Naive thymus-derived CD4-positive, alpha-beta T cell (primary cell): ENCODE measurements around the gene JAK1. TPM values are rescaled to one million over a fixed set of nuclear protein-coding genes. Genes with fewer than 3 reads are reported as not detected.

ENCODE experiments used
- ATAC-seq: fragments of 150-1000 bp; cut with Tn5 transposase; 2 replicates; pipeline ENCODE4 v1.10.0; 2021; ENCODE audit warnings: mild to moderate bottlenecking, moderate library complexity
- CTCF ChIA-PET: fragments of 350-600 bp; sonication (Branson Sonifier 250); formaldehyde crosslinking; loops from one replicate; lab custom pipeline; 2021; ENCODE audit warnings: antibody characterized with exemption; lab: Charles Lee
- POLR2A ChIA-PET: fragments of 350-600 bp; sonication (Branson Sonifier 250); formaldehyde crosslinking; loops from one replicate; lab custom pipeline; 2021; ENCODE audit warnings: antibody characterized with exemption, inconsistent platforms; lab: Charles Lee
- DNase-seq, 9 donors: peaks; one replicate each; pipeline versions ENCODE4 v3.0.0 to v3.0.0-alpha.2; 2020 to 2022; ENCODE audit warnings: mixed read lengths in 1 of 9
- H3K27ac ChIP-seq: one replicate; pipeline ENCODE4 v1.7.0; 2013; ENCODE audit warnings: mild to moderate bottlenecking, low read depth, low read length, moderate library complexity
- H3K27me3 ChIP-seq, 2 donors: one replicate each; pipeline ENCODE4 v1.7.0; 2013; ENCODE audit warnings: low read length in 2 of 2, mild to moderate bottlenecking in 2 of 2, moderate library complexity in 2 of 2; ENCODE audit not compliant: control insufficient read depth in 2 of 2, insufficient read depth in 2 of 2
- H3K36me3 ChIP-seq, 3 experiments: 1 replicate in 2 of 3; 2 replicates in 1 of 3; pipeline ENCODE4 v1.7.0; 2013; ENCODE audit warnings: low read length in 3 of 3, mild to moderate bottlenecking in 3 of 3, moderate library complexity in 1 of 3; ENCODE audit not compliant: insufficient read depth in 3 of 3, control insufficient read depth in 2 of 3
- H3K4me1 ChIP-seq, 2 donors: one replicate each; pipeline ENCODE4 v1.7.0; 2013; ENCODE audit warnings: low read length in 2 of 2, mild to moderate bottlenecking in 2 of 2, moderate library complexity in 1 of 2; ENCODE audit not compliant: control insufficient read depth in 2 of 2, insufficient read depth in 2 of 2
- H3K4me3 ChIP-seq: 2 replicates; pipeline ENCODE4 v1.7.0; 2013; ENCODE audit warnings: mild to moderate bottlenecking, low read length
- H3K9me3 ChIP-seq, 3 experiments: 1 replicate in 2 of 3; 2 replicates in 1 of 3; pipeline ENCODE4 v1.7.0; 2013; ENCODE audit warnings: low read length in 3 of 3; ENCODE audit not compliant: control insufficient read depth in 2 of 3
- H3K27ac Mint-ChIP-seq, 9 donors: one replicate each; pipeline ENCODE4 v1.8.0; 2020 to 2022; ENCODE audit warnings: mixed read lengths in 9 of 9, mild to moderate bottlenecking in 8 of 9, moderate library complexity in 5 of 9, inconsistent platforms in 2 of 9
- H3K27me3 Mint-ChIP-seq, 5 donors: one replicate each; pipeline ENCODE4 v1.8.0; 2021 to 2022; ENCODE audit warnings: mixed read lengths in 5 of 5, mild to moderate bottlenecking in 1 of 5
- H3K36me3 Mint-ChIP-seq, 5 donors: one replicate each; pipeline ENCODE4 v1.8.0; 2020 to 2022; ENCODE audit warnings: mixed read lengths in 5 of 5, mild to moderate bottlenecking in 3 of 5, inconsistent platforms in 1 of 5
- H3K4me1 Mint-ChIP-seq, 7 donors: one replicate each; pipeline ENCODE4 v1.8.0; 2020 to 2022; ENCODE audit warnings: mixed read lengths in 7 of 7, mild to moderate bottlenecking in 3 of 7, inconsistent platforms in 1 of 7
- H3K4me3 Mint-ChIP-seq, 10 donors: one replicate each; pipeline ENCODE4 v1.8.0; 2020 to 2022; ENCODE audit warnings: mild to moderate bottlenecking in 10 of 10, mixed read lengths in 10 of 10, moderate library complexity in 6 of 10, inconsistent platforms in 2 of 10
- H3K9me3 Mint-ChIP-seq, 11 donors: one replicate each; pipeline ENCODE4 v1.8.0; 2020 to 2022; ENCODE audit warnings: mixed read lengths in 11 of 11, mild to moderate bottlenecking in 4 of 11, inconsistent platforms in 1 of 11, moderate library complexity in 1 of 11
- intact Hi-C, 2 donors: fragments of 100-400 bp; cut with micrococcal nuclease; formaldehyde crosslinking; loops; one replicate each; pipeline ENCODE4 v1.15.1; 2023
- polyA plus RNA-seq, 2 donors: library from polyadenylated mRNA; unstranded; fragments of 300-500 nt; fragmentation: Illumina TruSeq; gene quantifications; one replicate each; pipeline ENCODE4 v1.2.3, GENCODE V29; 2021
- total RNA-seq, 6 experiments: library from RNA in 5 of 6; stranded (reverse) in 5 of 6; gene quantifications; 1 replicate in 5 of 6; 2 replicates in 1 of 6; pipeline ENCODE4 v1.2.3 and lab custom pipeline; 2021 to 2026

The JAK1 gene
- total and polyA plus RNA-seq, 7 experiments from 2014 or later, result 197 to 365 (median 265) TPM

DNA sequence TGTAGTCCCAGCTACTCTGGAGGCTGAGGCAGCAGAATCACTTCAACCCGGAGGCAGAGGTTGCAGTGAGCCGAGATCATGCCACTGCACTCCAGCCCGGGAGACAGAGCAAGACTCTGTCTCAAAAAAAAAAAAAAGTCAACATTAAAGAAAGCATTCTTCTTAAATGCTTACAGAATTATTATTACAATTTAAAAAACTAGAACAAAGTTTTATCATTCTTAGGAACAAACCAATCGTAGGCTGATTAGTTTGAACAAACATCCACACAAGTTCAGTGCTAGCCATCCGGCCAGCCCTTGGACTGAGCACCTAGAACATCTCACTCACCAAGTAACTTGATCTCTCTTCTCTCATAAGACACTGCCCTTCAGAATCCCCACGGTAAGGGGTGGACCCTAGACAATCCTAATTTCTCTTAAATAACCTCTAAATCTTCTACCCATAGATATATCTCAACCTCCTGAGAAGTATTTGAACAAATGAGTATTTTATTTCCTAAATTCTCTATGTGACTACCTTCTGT lies 16.0 kb downstream of the JAK1 start:
- DNase-seq (no peak), ATAC-seq (no peak)
- ChIA-PET POLR2A (interaction anchor here (0.6 to 1.2 kb wide), 3 partner anchors 16 to 52 kb away, joined by 3 to 5 read pairs (median 3); partner anchors contain the start of gene JAK1), CTCF (no interaction called here)
- no peak overlapping the region for H3K27ac ChIP-seq
- H3K27me3 ChIP-seq, result no peaks in the 10 kb centered on the region
- H3K4me3 ChIP-seq, result no peak overlapping the region
- no peaks in the 10 kb centered on the region for H3K9me3 ChIP-seq
- Mint-ChIP-seq H3K27ac (peak overlapping the region in 7 of 9 donors; percentile 15 to 60 (median 39)), H3K36me3 (peaks cover 0 to 6% (median 5%) of the 10 kb centered on the region in 5 donors), H3K27me3 (no peaks in the 10 kb centered on the region), H3K4me1 (peaks cover 58 to 75% (median 61%) of the 10 kb centered on the region in 7 donors), H3K4me3 (peak overlapping the region in 9 of 10 donors; percentile 22 to 74 (median 48)), H3K9me3 (no peaks in the 10 kb centered on the region)
- no peaks in the 10 kb centered on the region for H3K36me3 ChIP-seq
- peaks cover 59% of the 10 kb centered on the region in 2 donors for H3K4me1 ChIP-seq
- intact Hi-C loops, result loop anchor here in 1 of 2 donors (2.0 kb wide), 1 partner anchor 14 kb away; no protein-coding TSS in a partner anchor

DNA sequence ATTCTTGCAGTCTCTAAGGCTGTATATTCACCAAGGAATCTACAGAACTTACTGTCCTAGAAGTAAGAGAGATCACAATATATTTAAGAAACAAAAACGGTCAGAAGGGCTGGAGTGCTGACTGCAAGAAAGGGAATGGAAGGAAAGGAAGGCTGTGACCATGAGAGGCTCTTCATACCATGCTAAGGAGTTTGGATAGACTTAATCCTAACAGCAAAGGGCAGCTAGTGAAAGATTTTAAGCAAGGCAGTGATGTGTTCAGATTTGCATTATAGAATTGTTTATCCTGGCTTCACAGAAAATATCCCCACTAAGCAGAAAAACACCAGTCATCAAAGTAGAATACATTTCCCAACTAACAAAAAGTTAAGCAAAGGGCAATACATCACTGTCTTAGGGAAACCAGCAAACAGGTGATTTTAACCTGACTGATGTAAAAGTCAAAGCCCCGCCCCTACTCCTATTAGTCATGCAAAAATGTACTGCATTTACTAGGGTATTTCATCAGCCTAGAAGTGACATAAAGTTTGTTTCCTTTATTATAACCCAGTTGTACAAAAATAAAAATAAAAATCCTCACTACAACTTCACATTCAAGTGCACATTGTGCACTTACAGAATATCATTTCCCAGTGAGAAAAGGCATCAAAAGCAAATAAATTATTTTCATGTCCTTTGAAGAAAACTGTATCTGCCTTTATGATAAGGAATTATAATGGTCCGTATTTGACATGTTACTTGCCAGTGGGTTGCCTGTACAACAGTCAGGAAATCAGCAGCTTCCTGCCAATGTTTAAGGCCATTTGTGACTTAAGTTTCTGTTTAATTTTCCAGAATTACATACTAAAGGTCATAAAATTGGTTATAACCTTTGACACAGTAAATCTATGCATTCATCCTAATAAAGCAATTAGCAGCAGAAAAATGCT lies 17.2 kb downstream of the JAK1 start:
- no peaks in the 10 kb centered on the region for H3K36me3 ChIP-seq
- peaks cover 56 to 58% of the 10 kb centered on the region in 2 donors for H3K4me1 ChIP-seq
- ATAC-seq (peak; percentile 72), DNase-seq (peak in 1 of 9 donors; percentile 42)
- H3K4me1 Mint-ChIP-seq, result peaks cover 62 to 86% (median 72%) of the 10 kb centered on the region in 7 donors
- no peak overlapping the region for H3K27ac ChIP-seq
- peaks cover 0 to 2% (median 0%) of the 10 kb centered on the region in 11 donors for H3K9me3 Mint-ChIP-seq
- H3K27ac Mint-ChIP-seq, result peak overlapping the region in 7 of 9 donors; percentile 2 to 81 (median 19)
- H3K4me3 ChIP-seq, result no peak overlapping the region
- no peaks in the 10 kb centered on the region for H3K27me3 Mint-ChIP-seq
- H3K36me3 Mint-ChIP-seq, result peaks cover 0 to 14% (median 9%) of the 10 kb centered on the region in 5 donors
- no peaks in the 10 kb centered on the region for H3K9me3 ChIP-seq
- intact Hi-C loops, result loop anchor here in 1 of 2 donors (2.0 to 5.0 kb wide), 2 partner anchors 14 to 42 kb away; no protein-coding TSS in a partner anchor
- no peaks in the 10 kb centered on the region for H3K27me3 ChIP-seq
- ChIA-PET POLR2A (interaction anchor here (0.6 to 1.2 kb wide), 3 partner anchors 18 to 51 kb away, joined by 3 to 5 read pairs (median 3); partner anchors contain the start of gene JAK1), CTCF (no interaction called here)
- peak overlapping the region; percentile 2 to 69 (median 26) for H3K4me3 Mint-ChIP-seq

DNA sequence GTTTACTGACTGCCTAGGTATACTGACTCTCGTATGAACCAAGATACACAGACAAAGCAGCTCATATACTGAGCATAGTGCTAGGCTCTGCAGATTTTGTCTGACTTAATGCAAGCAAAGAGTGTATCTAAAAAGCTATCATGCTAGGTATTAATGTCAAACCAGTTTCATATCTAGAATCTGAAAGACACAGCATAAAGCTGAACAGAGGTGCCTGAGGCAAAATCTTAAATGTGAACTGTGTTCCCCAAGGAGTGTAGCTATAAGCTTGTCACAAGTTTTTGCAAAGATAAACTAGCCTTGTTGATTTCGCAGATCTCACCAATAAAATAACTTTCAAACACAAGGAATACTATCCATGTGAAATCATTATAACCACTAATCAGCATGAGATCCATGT lies 18.1 kb downstream of the JAK1 start:
- no peak overlapping the region for H3K4me3 ChIP-seq
- Mint-ChIP-seq H3K9me3 (peaks cover 0 to 2% (median 0%) of the 10 kb centered on the region in 11 donors), H3K27ac (peak overlapping the region in 2 of 9 donors; percentile 3 to 54), H3K27me3 (no peaks in the 10 kb centered on the region), H3K36me3 (peaks cover 0 to 14% (median 9%) of the 10 kb centered on the region in 5 donors), H3K4me1 (peaks cover 57 to 88% (median 78%) of the 10 kb centered on the region in 7 donors), H3K4me3 (peak overlapping the region in 7 of 10 donors; percentile 3 to 69 (median 28))
- no peaks in the 10 kb centered on the region for H3K36me3 ChIP-seq
- no peaks in the 10 kb centered on the region for H3K27me3 ChIP-seq
- H3K4me1 ChIP-seq, result peaks cover 51 to 52% of the 10 kb centered on the region in 2 donors
- DNase-seq (no peak), ATAC-seq (no peak)
- no peaks in the 10 kb centered on the region for H3K9me3 ChIP-seq
- intact Hi-C loops, result loop anchor here in 1 of 2 donors (2.0 to 5.0 kb wide), 2 partner anchors 15 to 41 kb away; no protein-coding TSS in a partner anchor
- POLR2A ChIA-PET, result no interaction called here
- no peak overlapping the region for H3K27ac ChIP-seq
- CTCF ChIA-PET, result no interaction called here

DNA sequence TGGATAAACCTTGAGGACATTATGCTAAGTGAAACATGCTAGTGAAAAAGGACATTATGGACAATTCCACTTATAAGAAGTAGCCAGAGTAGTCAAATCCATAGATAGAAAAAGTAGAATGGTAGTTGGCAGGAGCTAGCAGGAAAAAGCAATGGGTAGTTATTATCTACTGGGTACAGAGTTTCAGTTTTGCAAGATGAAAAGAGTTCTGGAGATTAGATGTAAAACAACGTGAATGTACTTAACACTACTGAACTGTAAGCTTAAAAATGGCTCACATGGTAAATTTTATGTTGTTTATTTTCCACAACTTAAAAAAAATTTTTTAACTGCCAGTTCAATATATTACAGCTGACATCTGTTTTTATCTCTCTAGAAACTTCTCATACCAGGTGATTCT lies 19.4 kb downstream of the JAK1 start:
- Histone ChIP-seq H3K4me3 (no peak overlapping the region), H3K36me3 (no peaks in the 10 kb centered on the region), H3K27ac (no peak overlapping the region), H3K9me3 (no peaks in the 10 kb centered on the region), H3K4me1 (peaks cover 44 to 51% of the 10 kb centered on the region in 2 donors), H3K27me3 (no peaks in the 10 kb centered on the region)
- Mint-ChIP-seq H3K4me3 (peak overlapping the region in 8 of 10 donors; percentile 5 to 66 (median 46)), H3K27ac (peak overlapping the region in 5 of 9 donors; percentile 13 to 70 (median 26)), H3K9me3 (peaks cover 0 to 2% (median 0%) of the 10 kb centered on the region in 11 donors), H3K27me3 (no peaks in the 10 kb centered on the region), H3K36me3 (peaks cover 0 to 14% (median 10%) of the 10 kb centered on the region in 5 donors), H3K4me1 (peaks cover 55 to 91% (median 86%) of the 10 kb centered on the region in 7 donors)
- ChIA-PET POLR2A (interaction anchor here (0.6 to 0.9 kb wide), 3 partner anchors 9 to 122 kb away, joined by 3 to 5 read pairs (median 3); no protein-coding TSS in a partner anchor), CTCF (no interaction called here)
- intact Hi-C loops, result loop anchor here (2.0 to 5.0 kb wide), 2 partner anchors 18 to 40 kb away; no protein-coding TSS in a partner anchor
- ATAC-seq, result no peak
- DNase-seq, result no peak

DNA sequence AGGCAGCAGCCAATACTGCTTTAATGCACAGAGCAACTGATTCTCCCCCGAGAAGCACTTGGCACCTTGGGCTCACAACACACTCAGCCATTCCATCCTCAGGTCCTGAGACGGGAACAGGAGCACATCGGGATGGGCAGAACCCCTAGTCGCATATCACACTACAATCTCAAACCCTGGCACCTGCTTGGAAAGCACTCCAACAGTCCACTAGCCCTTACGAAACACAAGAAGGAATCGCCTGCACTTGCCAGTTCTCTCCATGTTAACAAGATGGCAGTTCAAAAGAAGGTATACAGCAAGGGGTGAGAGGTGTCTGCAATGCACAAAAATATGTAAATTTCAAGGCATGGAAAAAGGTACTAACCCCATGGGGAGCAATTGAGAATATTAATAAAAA lies 21.4 kb downstream of the JAK1 start:
- H3K4me3 Mint-ChIP-seq, result peak overlapping the region in 3 of 10 donors; percentile 20 to 25 (median 21)
- intact Hi-C loops, result loop anchor here (1.0 to 5.0 kb wide), 2 partner anchors 11 to 38 kb away; no protein-coding TSS in a partner anchor
- no peaks in the 10 kb centered on the region for H3K9me3 ChIP-seq
- H3K36me3 Mint-ChIP-seq, result peaks cover 0 to 14% (median 10%) of the 10 kb centered on the region in 5 donors
- H3K27me3 ChIP-seq, result no peaks in the 10 kb centered on the region
- peaks cover 47 to 92% (median 86%) of the 10 kb centered on the region in 7 donors for H3K4me1 Mint-ChIP-seq
- H3K36me3 ChIP-seq, result no peaks in the 10 kb centered on the region
- H3K4me3 ChIP-seq, result no peak overlapping the region
- H3K27me3 Mint-ChIP-seq, result no peaks in the 10 kb centered on the region
- CTCF ChIA-PET, result no interaction called here
- H3K9me3 Mint-ChIP-seq, result peaks cover 0 to 2% (median 0%) of the 10 kb centered on the region in 11 donors
- H3K27ac Mint-ChIP-seq, result peak overlapping the region in 1 of 9 donors; percentile 45
- ATAC-seq (no peak), DNase-seq (no peak)
- POLR2A ChIA-PET, result no interaction called here
- H3K4me1 ChIP-seq, result peaks cover 36 to 48% of the 10 kb centered on the region in 2 donors
- no peak overlapping the region for H3K27ac ChIP-seq

DNA sequence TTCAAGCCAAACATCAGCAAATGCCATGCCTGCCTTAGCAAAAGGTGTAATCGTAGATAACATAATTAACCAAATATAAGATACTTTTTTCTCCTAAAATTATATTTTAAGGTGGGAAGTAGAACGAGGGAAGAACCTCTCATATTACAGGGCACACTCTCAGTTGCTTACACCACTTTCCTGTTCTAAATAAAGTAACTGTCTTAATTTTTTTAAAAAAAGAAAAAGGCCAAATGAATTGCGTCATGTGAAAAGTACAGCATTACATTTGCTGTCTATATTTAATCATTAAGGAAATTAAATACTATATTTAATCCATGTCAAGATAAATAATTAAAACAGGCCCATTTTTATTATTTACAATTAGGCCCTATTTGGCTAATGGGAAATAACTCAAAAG lies 23.7 kb downstream of the JAK1 start:
- intact Hi-C loops, result no loop called here
- H3K4me3 ChIP-seq, result no peak overlapping the region
- no peak for DNase-seq
- Mint-ChIP-seq H3K9me3 (peaks cover 0 to 2% (median 0%) of the 10 kb centered on the region in 11 donors), H3K4me1 (peaks cover 35 to 92% (median 83%) of the 10 kb centered on the region in 7 donors), H3K27ac (peak overlapping the region in 2 of 9 donors; percentile 0 to 47), H3K4me3 (peak overlapping the region in 3 of 10 donors; percentile 0 to 42 (median 20)), H3K27me3 (no peaks in the 10 kb centered on the region), H3K36me3 (peaks cover 0 to 21% (median 19%) of the 10 kb centered on the region in 5 donors)
- H3K4me1 ChIP-seq, result peaks cover 28 to 33% of the 10 kb centered on the region in 2 donors
- no peaks in the 10 kb centered on the region for H3K27me3 ChIP-seq
- CTCF ChIA-PET, result no interaction called here
- POLR2A ChIA-PET, result no interaction called here
- ATAC-seq, result no peak
- H3K9me3 ChIP-seq, result no peaks in the 10 kb centered on the region
- no peak overlapping the region for H3K27ac ChIP-seq
- no peaks in the 10 kb centered on the region for H3K36me3 ChIP-seq
